ENCODE measurements around the gene DDR2.

Gene DDR2

GRCh38 chr1:162676750-162677149 lies 44.5 kb downstream of the DDR2 start:
- Histone ChIP-seq H3K27me3 (ENCODE audit: low read depth, low read length) (no peaks in the 10 kb centered on the region), H3K4me3 (ENCODE audit: low read length) (no peak overlapping the region), H3K36me3 (replicated peaks; ENCODE audit: low read depth, low read length) (no peaks in the 10 kb centered on the region), H4K20me1 (ENCODE audit: insufficient read depth, low read length) (no peaks in the 10 kb centered on the region), H2AFZ (ENCODE audit: low read depth, low read length) (no peak overlapping the region), H3K4me1 (ENCODE audit: low read length) (no peaks in the 10 kb centered on the region), H3K4me2 (ENCODE audit: low read length) (no peak overlapping the region), H3K9me3 (ENCODE audit: insufficient read depth, low read length) (no peaks in the 10 kb centered on the region), H3K9ac (ENCODE audit: low read length) (no peak overlapping the region), H3K79me2 (ENCODE audit: low read length) (no peaks in the 10 kb centered on the region), H3K27ac (ENCODE audit: low read length) (no peak overlapping the region)
- TF ChIP-seq CTCF (IDR thresholded peaks at IDR 0.05; ENCODE audit: low read depth, low read length), result no peak
- no peak for TF ChIP-seq EZH2phosphoT487 (IDR thresholded peaks at IDR 0.05; ENCODE audit: low read depth)

DNA sequence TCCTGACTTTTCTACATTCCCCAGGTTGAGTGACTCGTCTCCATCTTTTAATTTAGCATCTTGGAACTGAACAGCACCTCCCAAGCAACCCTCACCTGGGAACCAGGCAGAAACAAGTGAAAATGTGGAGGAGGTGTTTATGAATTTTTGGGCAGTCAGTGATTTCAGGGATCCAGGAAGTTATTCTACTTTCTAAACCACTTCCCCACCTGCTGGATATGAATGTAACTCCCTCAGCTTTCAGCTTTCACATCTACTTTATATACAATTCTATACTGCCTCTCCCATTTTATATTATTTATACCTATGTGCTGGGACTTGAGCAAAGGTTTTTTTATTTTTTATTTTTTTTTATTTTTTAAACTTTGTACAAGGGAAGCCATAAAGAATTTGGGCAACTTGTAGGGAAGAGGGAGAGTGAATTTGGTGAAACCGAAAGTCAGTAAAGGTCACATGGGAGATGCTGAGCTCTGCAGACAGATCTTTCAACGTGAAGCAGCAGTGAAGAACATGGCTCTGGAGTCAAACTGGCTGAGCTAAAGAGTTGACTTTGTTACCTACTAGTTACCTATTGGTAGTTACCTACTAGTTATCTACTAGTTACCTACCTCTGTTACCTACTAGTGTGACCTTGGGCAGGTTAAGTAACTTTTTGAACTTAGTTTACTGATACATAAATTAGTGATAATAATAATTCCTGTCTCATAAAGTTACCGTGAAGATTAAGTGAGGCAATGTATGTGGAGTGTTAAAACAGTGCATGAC lies 45.5 kb downstream of the DDR2 start:
- H3K4me1 ChIP-seq (ENCODE audit: low read length), result no peaks in the 10 kb centered on the region

GRCh38 chr1:162678439-162678838 lies 46.2 kb downstream of the DDR2 start:
- H3K79me2 ChIP-seq (ENCODE audit: low read length), result no peaks in the 10 kb centered on the region
- no peak overlapping the region for H2AFZ ChIP-seq (ENCODE audit: low read depth, low read length)
- H3K27me3 ChIP-seq (ENCODE audit: low read depth, low read length), result no peaks in the 10 kb centered on the region
- H3K4me3 ChIP-seq (ENCODE audit: low read length), result no peak overlapping the region
- H3K9me3 ChIP-seq (ENCODE audit: insufficient read depth, low read length), result no peaks in the 10 kb centered on the region
- TF ChIP-seq CTCF (IDR thresholded peaks at IDR 0.05; ENCODE audit: low read depth, low read length) (no peak), EZH2phosphoT487 (IDR thresholded peaks at IDR 0.05; ENCODE audit: low read depth) (no peak)
- H3K27ac ChIP-seq (ENCODE audit: low read length), result no peak overlapping the region
- no peak overlapping the region for H3K4me2 ChIP-seq (ENCODE audit: low read length)
- no peak overlapping the region for H3K9ac ChIP-seq (ENCODE audit: low read length)
- no peaks in the 10 kb centered on the region for H3K4me1 ChIP-seq (ENCODE audit: low read length)
- H3K36me3 ChIP-seq (replicated peaks; ENCODE audit: low read depth, low read length), result no peaks in the 10 kb centered on the region
- no peaks in the 10 kb centered on the region for H4K20me1 ChIP-seq (ENCODE audit: insufficient read depth, low read length)

More for the DNA sequence above, 45.5 kb downstream of the DDR2 start:
- no peak overlapping the region for H3K4me3 ChIP-seq (ENCODE audit: low read length)
- no peaks in the 10 kb centered on the region for H4K20me1 ChIP-seq (ENCODE audit: insufficient read depth, low read length)
- no peaks in the 10 kb centered on the region for H3K9me3 ChIP-seq (ENCODE audit: insufficient read depth, low read length)
- H3K27me3 ChIP-seq (ENCODE audit: low read depth, low read length), result no peaks in the 10 kb centered on the region
- H3K79me2 ChIP-seq (ENCODE audit: low read length), result no peaks in the 10 kb centered on the region
- no peaks in the 10 kb centered on the region for H3K36me3 ChIP-seq (replicated peaks; ENCODE audit: low read depth, low read length)
- H2AFZ ChIP-seq (ENCODE audit: low read depth, low read length), result no peak overlapping the region
- H3K9ac ChIP-seq (ENCODE audit: low read length), result no peak overlapping the region
- H3K4me2 ChIP-seq (ENCODE audit: low read length), result no peak overlapping the region
- no peak for TF ChIP-seq CTCF (IDR thresholded peaks at IDR 0.05; ENCODE audit: low read depth, low read length)
- TF ChIP-seq EZH2phosphoT487 (IDR thresholded peaks at IDR 0.05; ENCODE audit: low read depth), result no peak
- no peak overlapping the region for H3K27ac ChIP-seq (ENCODE audit: low read length)

DNA sequence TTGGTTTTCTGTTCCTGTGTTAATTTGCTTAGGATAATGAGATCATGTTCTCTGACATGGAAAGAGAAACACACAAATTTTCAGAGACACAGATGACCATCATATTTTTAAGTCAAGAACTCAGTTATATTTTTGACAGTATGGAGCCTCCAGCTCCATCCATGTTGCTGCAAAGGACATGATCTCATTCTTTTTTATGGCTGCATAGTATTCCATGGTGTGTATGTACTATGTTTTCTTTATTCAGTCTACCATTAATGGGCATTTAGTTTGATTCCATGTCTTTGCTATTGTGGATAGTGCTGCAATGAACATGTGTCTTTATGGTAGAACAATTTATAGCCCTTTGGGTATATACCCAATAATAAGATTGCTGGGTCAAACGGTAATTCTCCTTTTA lies 47.0 kb downstream of the DDR2 start:
- H3K4me1 ChIP-seq (ENCODE audit: low read length), result no peaks in the 10 kb centered on the region
- no peaks in the 10 kb centered on the region for H4K20me1 ChIP-seq (ENCODE audit: insufficient read depth, low read length)
- no peak overlapping the region for H2AFZ ChIP-seq (ENCODE audit: low read depth, low read length)
- no peak overlapping the region for H3K27ac ChIP-seq (ENCODE audit: low read length)
- no peak overlapping the region for H3K4me3 ChIP-seq (ENCODE audit: low read length)
- H3K4me2 ChIP-seq (ENCODE audit: low read length), result no peak overlapping the region
- no peaks in the 10 kb centered on the region for H3K9me3 ChIP-seq (ENCODE audit: insufficient read depth, low read length)
- H3K79me2 ChIP-seq (ENCODE audit: low read length), result no peaks in the 10 kb centered on the region
- no peaks in the 10 kb centered on the region for H3K27me3 ChIP-seq (ENCODE audit: low read depth, low read length)
- no peak overlapping the region for H3K9ac ChIP-seq (ENCODE audit: low read length)
- no peak for TF ChIP-seq EZH2phosphoT487 (IDR thresholded peaks at IDR 0.05; ENCODE audit: low read depth)
- TF ChIP-seq CTCF (IDR thresholded peaks at IDR 0.05; ENCODE audit: low read depth, low read length), result no peak
- H3K36me3 ChIP-seq (replicated peaks; ENCODE audit: low read depth, low read length), result no peaks in the 10 kb centered on the region

Measured in OCI-LY3 (cell line).